Epithelial cell of proximal tubule (primary cell): Measurements from ENCODE around the gene IL1R2. TPM values are rescaled to one million over a fixed set of nuclear protein-coding genes. Genes with fewer than 3 reads are reported as not detected.

Source experiments
- DNase-seq: peaks from one replicate; pipeline ENCODE4 v3.0.0-alpha.2; 2011; ENCODE audit warnings: low read depth
- H3K4me3 ChIP-seq: 2 replicates; pipeline ENCODE4 v1.5.1; 2011; ENCODE audit warnings: low read depth, mild to moderate bottlenecking, low read length
- total RNA-seq: library from RNA; depleted of rRNA; stranded (reverse); fragments of >200 nt; gene quantifications from 2 replicates; pipeline ENCODE4 v1.2.3, GENCODE V29; 2015
- TF ChIP-seq, protein P1 (sequence below): conservative IDR thresholded peaks from 2 replicates; pipeline ENCODE4 v1.5.1; 2012; ENCODE audit warnings: low read depth, mild to moderate bottlenecking, low read length

Gene IL1R2
- total RNA-seq, 1 donor from 2014 or later, result 5.4 TPM

DNA sequence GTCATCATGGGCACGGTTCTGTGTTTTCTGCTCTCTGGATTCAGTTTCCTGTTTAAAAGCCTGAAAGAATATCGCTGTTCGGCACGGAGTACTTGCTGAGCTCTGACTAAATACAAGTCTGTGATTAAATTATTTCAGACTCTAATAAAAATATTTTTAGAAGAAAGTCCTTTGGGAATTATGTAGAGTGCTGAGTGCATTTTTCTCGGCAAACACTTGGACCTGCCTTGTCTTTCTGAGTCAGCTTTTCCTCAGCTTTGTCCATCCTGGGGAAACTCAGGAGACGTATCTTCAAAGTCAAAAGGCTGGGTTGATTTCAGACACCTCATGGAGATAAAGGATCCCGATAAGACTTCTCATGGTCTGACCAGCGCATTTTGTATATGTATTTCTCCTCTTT lies 45.9 kb downstream of the IL1R2 start:
- TF ChIP-seq, protein P1, sequence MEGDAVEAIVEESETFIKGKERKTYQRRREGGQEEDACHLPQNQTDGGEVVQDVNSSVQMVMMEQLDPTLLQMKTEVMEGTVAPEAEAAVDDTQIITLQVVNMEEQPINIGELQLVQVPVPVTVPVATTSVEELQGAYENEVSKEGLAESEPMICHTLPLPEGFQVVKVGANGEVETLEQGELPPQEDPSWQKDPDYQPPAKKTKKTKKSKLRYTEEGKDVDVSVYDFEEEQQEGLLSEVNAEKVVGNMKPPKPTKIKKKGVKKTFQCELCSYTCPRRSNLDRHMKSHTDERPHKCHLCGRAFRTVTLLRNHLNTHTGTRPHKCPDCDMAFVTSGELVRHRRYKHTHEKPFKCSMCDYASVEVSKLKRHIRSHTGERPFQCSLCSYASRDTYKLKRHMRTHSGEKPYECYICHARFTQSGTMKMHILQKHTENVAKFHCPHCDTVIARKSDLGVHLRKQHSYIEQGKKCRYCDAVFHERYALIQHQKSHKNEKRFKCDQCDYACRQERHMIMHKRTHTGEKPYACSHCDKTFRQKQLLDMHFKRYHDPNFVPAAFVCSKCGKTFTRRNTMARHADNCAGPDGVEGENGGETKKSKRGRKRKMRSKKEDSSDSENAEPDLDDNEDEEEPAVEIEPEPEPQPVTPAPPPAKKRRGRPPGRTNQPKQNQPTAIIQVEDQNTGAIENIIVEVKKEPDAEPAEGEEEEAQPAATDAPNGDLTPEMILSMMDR, result no peak
- DNase-seq, result no peak
- no peak overlapping the region for H3K4me3 ChIP-seq

GRCh38 chr2:102040229-102040628 lies 48.5 kb downstream of the IL1R2 start:
- no peak overlapping the region for H3K4me3 ChIP-seq
- DNase-seq, result no peak
- TF ChIP-seq, protein P1, result no peak

DNA sequence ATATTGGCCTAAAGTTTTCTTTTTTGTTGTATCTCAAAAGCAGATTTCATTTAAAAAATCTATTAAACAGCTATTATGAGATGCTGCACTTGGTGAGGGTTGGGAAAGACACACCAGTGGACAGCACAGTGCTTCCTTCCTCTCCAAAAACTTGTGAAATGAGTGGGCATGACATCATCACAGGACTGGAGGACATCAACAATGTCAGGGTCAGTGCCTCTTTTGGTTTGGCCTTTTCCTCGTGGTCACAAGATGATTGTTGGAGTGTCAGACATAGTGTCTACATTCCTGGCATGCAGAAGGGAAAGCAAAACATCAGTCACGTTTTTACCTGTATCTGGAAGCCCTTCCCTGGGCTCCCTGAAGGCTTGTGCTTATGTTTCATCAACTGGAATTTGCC lies 49.6 kb downstream of the IL1R2 start:
- H3K4me3 ChIP-seq, result no peak overlapping the region
- TF ChIP-seq, protein P1, result no peak
- no peak for DNase-seq

- TF ChIP-seq, protein P1, result no peak
- H3K4me3 ChIP-seq, result no peak overlapping the region
- DNase-seq, result no peak
These were observed 50.7 kb downstream of the IL1R2 start for GRCh38 chr2:102042196-102043081.

DNA sequence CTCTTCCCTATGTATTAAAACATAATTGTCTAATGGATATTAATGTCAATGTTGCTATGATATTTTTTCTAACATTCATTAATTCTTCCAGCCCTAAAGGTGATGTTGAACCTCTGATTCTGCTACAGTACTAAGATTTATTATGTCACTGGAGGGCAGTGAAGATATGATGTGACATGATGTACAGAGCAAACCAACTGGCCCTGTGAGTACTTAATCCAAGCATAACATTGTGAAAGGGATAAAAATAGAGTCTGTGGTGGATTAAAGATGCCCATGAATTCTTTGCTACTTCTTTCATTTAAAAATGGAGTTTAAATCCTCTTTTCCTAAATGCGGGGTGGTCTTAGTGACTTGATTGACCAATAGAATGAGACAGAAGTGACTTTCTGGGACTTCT lies 51.8 kb downstream of the IL1R2 start:
- H3K4me3 ChIP-seq, result no peak overlapping the region
- DNase-seq, result no peak
- TF ChIP-seq, protein P1, result no peak

GRCh38 chr2:102044235-102044896 lies 52.6 kb downstream of the IL1R2 start:
- TF ChIP-seq, protein P1, result no peak
- no peak for DNase-seq
- H3K4me3 ChIP-seq, result no peak overlapping the region
